GM04504 (cell line): ENCODE measurements around the gene MAPK11.

ENCODE experiments used
- DNase-seq: peaks from one replicate; pipeline ENCODE4 v3.0.0-alpha.2; 2012; ENCODE audit warnings: low read depth

Gene MAPK11

DNA sequence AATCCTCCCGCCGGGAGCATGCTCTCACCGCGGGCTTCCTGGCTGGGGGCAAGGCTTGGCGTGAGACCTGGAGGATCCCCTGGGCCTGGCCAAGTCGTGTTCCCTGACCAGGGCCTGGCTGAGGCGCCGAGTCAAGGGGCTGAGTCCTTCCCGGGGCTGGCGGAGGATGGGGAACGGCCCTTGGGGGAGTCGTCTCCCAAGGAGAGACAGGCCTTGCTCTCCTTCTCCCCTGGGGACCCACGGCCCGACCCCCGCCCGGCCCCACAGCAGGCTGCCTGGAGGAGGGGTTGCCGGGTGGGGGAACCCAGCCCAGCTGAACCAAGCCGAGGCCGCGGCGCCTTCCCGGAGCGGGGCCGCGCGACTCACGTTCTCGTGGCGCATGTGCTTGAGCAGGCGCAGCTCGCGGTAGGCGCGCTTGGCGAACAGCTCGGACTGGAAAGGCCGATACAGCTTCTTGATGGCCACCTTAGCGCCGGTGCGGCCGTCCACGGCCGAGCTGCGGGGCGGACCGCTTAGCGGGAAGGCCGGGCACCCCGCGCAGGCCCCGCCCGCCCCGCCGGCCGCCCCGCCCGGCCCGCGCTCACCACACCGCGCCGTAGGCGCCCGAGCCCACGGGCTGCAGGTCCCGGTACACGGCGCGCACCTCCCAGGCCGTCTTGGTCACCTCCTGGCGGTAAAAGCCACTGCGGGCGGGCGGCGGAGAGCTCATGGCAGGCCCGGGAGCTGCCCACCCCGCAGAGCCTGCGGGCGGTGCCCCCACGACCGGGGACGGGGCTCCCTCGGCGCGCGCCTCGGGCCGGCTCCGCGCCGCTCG lies 9.2 kb downstream of the MAPK11 start:
- no peak for DNase-seq

GRCh38 chr22:50260434-50260800 lies 9.8 kb downstream of the MAPK11 start:
- DNase-seq = no peak

DNA sequence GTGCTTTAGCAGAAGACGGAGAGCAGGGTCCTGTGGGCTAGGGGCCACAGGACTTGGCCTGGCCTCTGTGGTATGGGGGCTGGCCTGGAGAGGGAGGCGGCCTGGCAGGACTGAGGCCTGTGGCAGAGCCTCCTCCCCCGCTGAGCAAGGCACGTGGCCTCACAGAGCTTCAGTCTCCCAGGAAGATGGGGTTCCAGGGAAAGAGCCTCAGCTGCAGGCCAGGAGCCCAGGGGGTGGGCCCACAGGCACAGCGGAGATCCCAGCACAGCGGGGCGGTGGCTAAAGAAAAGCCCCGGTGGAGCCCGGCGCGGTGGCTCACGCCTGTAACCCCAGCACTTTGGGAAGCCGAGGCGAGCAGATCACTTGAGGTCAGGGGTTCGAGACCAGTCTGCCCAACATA lies 10.9 kb downstream of the MAPK11 start:
- no peak for DNase-seq

- DNase-seq = no peak
Observed at GRCh38 chr22:50258361-50259292, 11.6 kb downstream of the MAPK11 start.

DNA sequence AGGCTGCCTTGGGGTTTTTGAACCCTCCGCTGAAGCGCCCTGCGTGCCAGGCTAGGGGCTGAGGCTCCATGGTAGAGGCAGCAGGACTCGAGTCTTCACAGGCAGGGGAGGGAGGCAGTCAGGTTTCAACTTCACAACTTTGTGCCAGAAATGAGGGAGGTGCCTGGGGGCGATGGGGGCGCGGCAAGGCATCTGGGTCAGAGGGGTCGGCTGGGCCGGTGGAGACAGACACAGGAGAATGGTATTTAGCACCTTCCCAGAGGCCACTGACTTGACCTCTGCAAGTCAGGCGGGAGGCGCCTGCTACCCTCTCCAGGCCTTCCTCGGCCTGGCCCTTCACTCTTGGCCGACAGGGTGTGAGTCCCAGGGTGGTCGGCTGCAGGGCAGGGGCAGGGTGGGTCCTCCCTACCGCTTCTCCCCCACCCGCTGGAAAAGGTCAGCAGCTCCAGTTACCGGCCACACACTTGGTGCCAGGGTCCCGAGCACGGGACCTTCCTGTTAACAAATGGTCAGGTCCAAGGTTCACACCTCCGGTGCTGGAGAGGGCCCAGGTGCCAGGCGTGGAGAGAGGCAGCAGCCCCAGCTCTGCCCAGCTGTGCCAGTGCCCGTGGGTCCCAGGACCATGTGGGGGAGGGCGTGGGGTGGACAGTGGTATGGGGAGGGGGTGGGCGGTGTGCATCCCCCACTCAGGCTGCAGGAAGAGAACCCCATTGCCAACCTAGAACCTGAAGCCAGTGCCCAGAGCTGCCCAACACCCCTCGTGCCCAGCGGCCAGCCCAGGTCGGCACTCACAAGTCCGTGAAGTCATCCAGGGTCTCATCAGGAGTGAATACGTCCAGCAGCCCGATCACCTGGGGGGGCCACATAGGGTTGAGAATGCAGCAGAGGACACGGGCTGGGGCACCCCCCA lies 12.5 kb downstream of the MAPK11 start:
- DNase-seq = no peak

DNA sequence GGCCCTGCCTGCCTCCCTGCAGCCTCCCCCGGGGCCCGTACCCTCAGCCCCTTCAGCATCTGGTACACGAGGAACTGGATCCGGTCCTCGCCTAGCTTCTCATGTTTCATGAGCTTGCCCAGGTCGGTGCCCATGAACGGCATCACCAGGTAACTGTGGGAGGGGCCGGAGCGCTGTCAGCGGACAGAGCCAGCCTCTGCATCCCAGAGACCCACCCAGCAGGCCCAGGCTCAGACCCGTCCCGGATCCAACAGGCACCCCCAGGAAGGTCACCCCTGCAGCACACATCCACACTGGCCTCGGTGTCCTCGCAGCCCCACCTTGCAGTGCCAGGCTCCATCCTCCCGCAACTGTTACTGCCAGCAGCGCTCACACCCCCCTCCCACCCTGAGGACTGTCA lies 13.1 kb downstream of the MAPK11 start:
- DNase-seq = no peak

GRCh38 chr22:50256258-50256862 lies 13.8 kb downstream of the MAPK11 start:
- DNase-seq = no peak

- DNase-seq = no peak
Observed at GRCh38 chr22:50255607-50256006, 14.6 kb downstream of the MAPK11 start.

DNA sequence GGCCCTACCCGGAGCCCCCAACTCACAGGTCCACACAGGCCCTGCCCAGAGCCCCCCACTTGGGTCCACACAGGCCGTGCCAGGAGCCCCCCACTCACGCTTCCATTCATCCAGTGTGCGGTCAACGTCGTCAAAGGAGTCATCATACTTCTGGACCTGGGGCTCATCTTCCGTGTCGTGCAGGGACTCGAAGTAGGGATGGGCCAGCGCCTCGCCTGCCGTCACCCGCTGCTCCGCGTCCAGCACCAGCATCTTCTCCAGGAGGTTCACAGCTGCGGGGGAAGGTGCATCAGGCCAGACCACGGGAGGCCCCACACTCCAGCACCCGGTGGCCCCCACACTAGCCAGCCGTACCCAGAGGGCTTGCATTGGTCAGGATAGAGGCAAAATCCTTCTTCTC lies 15.1 kb downstream of the MAPK11 start:
- no peak for DNase-seq

DNA sequence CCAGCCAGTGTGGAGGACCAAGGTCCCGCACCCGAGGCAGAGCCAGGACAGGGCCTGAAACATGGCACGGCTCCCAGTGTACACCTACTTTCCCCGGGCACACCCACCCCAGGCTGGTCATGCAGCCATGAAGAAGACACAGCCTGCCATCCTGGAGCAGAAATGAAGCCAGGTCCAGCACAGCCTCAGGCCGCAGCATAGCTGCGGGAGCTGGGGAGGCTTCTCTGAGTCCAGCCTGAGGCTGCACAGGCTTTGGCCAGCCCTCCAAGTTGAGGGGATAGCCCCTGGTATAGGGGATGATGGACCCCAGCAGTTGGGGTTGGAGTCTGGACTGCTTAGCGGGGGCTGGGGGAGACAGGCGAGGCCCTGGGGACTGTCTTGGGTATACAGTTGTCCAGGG lies 16.2 kb downstream of the MAPK11 start:
- no peak for DNase-seq

- no peak for DNase-seq
Observed at GRCh38 chr22:50253046-50253915, 16.9 kb downstream of the MAPK11 start.

- no peak for DNase-seq
Observed at GRCh38 chr22:50252082-50253045, 17.8 kb downstream of the MAPK11 start.

GRCh38 chr22:50251477-50252081 lies 18.6 kb downstream of the MAPK11 start:
- no peak for DNase-seq

DNA sequence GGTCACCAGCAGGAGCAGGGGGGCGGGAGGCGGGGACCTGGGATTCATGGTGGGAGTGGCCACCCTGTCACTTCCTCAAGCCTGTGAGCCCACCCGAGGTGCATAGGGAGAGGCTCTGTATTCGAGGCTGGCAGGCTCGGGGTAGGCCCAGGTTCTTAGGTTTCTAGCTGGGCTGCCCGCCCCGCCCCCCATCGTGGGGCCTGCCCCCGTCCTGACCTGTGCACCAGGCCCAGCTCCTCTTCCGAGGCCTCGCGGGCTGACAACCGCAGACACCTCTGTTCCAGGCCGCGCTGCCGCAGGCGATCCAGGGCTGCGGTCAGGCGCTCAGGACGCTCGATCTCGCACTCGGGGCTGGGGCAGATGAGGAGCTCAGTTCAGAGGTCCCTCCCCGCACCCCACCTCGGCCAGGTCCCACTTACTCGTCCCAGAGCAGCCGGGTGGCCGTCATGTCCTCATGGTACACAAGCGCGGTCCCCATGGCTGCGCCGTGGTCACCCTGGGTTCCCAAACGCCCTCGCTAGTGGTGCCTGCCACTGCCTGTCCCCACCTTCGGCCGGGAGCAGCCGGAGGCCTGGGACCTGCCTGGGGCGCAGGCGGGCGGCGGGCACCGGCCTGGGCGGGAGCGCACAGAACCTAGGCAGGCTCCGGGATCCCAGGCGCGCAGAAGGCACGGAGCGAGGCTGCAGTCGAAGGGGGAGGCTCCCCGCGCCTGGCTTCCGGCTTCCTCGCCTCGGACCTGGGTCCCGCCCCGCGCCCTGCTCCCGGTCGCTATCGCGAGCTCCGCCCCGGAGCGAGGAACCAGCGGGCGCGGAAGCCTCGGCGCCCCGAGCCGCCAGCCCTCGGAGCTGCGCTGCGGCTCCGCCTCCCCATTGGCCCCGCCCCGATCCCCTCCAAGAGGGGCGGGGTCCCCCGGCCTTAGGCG lies 19.4 kb downstream of the MAPK11 start, which contains the start of gene HDAC10:
TSS of gene HDAC10 (minus strand) at position 711 of the 922 bp plus-strand sequence. CDS start at position 478, 233 bp downstream.
- peak; percentile 58 for DNase-seq

DNA sequence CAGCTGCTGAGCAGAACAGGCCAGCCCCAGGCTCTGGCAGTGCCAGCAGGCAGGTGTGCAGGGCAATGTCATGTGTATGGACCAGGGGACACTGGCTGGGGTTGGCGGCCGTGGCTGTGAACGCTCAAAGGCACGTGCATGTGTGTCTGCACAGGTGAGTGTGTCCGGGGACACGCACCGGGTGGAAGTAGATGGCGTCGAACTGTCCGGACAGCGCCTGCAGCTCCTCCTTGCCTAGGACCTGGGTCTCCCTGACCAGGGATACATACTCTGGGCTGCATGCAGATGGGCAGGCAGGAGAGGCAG lies 20.0 kb downstream of the MAPK11 start:
- no peak for DNase-seq

DNA sequence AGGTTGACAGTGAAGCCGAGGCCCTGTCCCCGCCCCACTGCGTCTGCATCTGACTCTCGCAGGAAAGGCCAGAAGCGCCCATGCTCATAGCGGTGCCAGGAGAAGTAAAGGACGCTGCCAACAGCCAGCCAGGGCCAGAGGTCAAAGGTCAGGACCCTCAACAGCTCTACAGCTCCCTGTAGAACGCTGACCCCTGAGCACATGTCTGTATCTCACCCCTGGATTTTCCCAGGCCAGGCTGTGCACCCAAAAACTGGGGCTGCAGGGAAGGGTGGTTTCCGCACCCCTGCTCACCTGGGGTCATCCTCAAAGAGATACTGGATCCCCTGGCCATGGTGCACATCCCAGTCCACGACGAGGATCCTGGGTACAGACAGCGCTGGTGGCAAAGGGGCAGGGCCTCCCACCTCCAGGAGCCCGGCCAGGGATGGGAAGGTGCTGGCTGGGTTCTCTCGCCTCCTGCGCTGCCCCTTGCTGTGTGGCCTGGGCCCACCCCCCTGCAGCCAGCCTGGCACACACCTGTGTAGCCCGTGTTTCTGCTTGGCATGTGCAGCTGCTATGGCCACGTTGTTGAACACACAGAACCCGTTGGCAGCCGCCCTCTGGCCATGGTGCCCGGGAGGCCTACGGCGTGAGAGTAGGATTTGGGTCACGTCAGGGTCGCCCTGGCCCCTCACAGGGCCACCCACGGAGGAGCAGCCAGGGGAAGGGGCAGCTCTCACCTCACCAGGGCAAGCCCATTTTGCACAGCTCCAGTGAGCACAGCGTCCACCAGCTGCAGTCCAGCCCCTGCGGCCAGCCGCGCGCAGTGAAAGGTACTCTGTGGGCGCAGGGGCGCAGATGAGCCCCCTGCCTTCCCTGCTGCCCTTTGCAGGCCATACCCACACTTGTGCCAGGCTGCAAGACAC lies 20.6 kb downstream of the MAPK11 start:
- DNase-seq = no peak
